HCT116 (cell line): Measurements from ENCODE around the gene S100A3. TPM values are rescaled to one million over a fixed set of nuclear protein-coding genes. Genes with fewer than 3 reads are reported as not detected.

Experiments used
- ATAC-seq: fragments of 200-7000 bp; cut with Tn5 transposase; 2 replicates; pipeline ENCODE4 v1.9.1; 2020; ENCODE audit warnings: mild to moderate bottlenecking, moderate library complexity
- BruUV-seq: library from RNA; stranded (reverse); fragments of 400-500 nt; replicated peaks from 2 replicates; lab custom pipeline; 2021; lab: Mats Ljungman, UMichigan
- CTCF ChIA-PET: fragments of 300-600 bp; sonication (Branson Sonifier 250); formaldehyde crosslinking; loops from one replicate; lab custom pipeline; 2021; ENCODE audit warnings: antibody characterized with exemption; lab: Charles Lee
- POLR2A ChIA-PET: fragments of 300-600, 350-600 bp; sonication (Branson Sonifier 250); formaldehyde crosslinking; loops from one replicate; lab custom pipeline; 2021; ENCODE audit warnings: antibody characterized with exemption; lab: Charles Lee
- RAD21 ChIA-PET, 2 experiments: fragments of 300-600 bp; sonication (Branson Sonifier 250); formaldehyde crosslinking; loops; one replicate each; lab custom pipeline; 2023; ENCODE audit warnings: low total read pairs in 2 of 2; ENCODE audit not compliant: uncharacterized antibody in 2 of 2, unreplicated experiment in 2 of 2, low non-redundant PET in 1 of 2; lab: Charles Lee
- DNase-seq: peaks from one replicate; pipeline ENCODE4 v3.0.0-alpha.2; 2010; ENCODE audit warnings: low read depth, low spot score
- H2AFZ ChIP-seq: fragments of 200-600 bp; shearing (Covaris generic), sonication (generic); 2 replicates; pipeline ENCODE4 v1.6.1; 2017; ENCODE audit warnings: low read depth, mixed run types, mixed read lengths, antibody characterized with exemption, low read length; ENCODE audit not compliant: poor library complexity, severe bottlenecking
- H3K27ac ChIP-seq: 2 replicates; pipeline ENCODE4 v1.5.1; 2012; ENCODE audit warnings: low read depth, low read length
- H3K27me3 ChIP-seq: fragments of 200-600 bp; sonication (generic); 2 replicates; pipeline ENCODE4 v1.6.1; 2016; ENCODE audit warnings: mixed run types, low read length, mixed read lengths; ENCODE audit not compliant: insufficient read depth
- H3K36me3 ChIP-seq, 2 experiments: fragments of 200-500 bp in 1 of 2; fragments of 200-600 bp in 1 of 2; sonication (Bioruptor generic) in 1 of 2; sonication (generic) in 1 of 2; 2 replicates each; pipeline versions ENCODE4 v1.5.1 to v1.6.1; 2014 to 2016; ENCODE audit warnings: low read length in 2 of 2, inconsistent platforms in 1 of 2, mixed read lengths in 1 of 2, mixed run types in 1 of 2; ENCODE audit not compliant: insufficient read depth in 2 of 2, control insufficient read depth in 1 of 2
- H3K4me1 ChIP-seq, 2 experiments: fragments of 200-600 bp in 1 of 2; sonication (generic) in 1 of 2; 2 replicates each; pipeline versions ENCODE4 v1.5.1 to v1.6.1; 2012 to 2017; ENCODE audit warnings: low read length in 2 of 2, inconsistent platforms in 1 of 2, mild to moderate bottlenecking in 1 of 2, mixed read lengths in 1 of 2, mixed run types in 1 of 2, moderate library complexity in 1 of 2; ENCODE audit not compliant: insufficient read depth in 2 of 2, control insufficient read depth in 1 of 2
- H3K4me2 ChIP-seq: fragments of 200-600 bp; sonication (generic); 2 replicates; pipeline ENCODE4 v1.6.1; 2017; ENCODE audit warnings: mixed run types, low read length, mixed read lengths
- H3K4me3 ChIP-seq, 2 experiments: fragments of 200-600 bp in 1 of 2; sonication (generic) in 1 of 2; replicated peaks in 1 of 2; 2 replicates each; pipeline ENCODE4 v1.5.1; 2011 to 2016; ENCODE audit warnings: low read length in 2 of 2, control low read depth in 1 of 2, low read depth in 1 of 2, mild to moderate bottlenecking in 1 of 2, mixed read lengths in 1 of 2, mixed run types in 1 of 2
- H3K79me2 ChIP-seq: fragments of 200-600 bp; sonication (generic); 2 replicates; pipeline ENCODE4 v1.6.1; 2017; ENCODE audit warnings: mild to moderate bottlenecking, mixed run types, low read length, moderate library complexity, mixed read lengths; ENCODE audit not compliant: insufficient read depth
- H3K9ac ChIP-seq: fragments of 200-600 bp; sonication (generic); 2 replicates; pipeline ENCODE4 v1.6.1; 2016; ENCODE audit warnings: low read length, mixed read lengths
- H3K9me2 ChIP-seq: fragments of 200-600 bp; sonication (generic), shearing (Covaris generic); 2 replicates; pipeline ENCODE4 v1.6.1; 2017; ENCODE audit warnings: mixed run types, mild to moderate bottlenecking, moderate library complexity; ENCODE audit not compliant: insufficient read depth
- H3K9me3 ChIP-seq, 2 experiments: fragments of 200-500 bp in 1 of 2; fragments of 200-600 bp in 1 of 2; sonication (Bioruptor generic) in 1 of 2; sonication (generic) in 1 of 2; 2 replicates each; pipeline ENCODE4 v1.6.1; 2014 to 2017; ENCODE audit warnings: low read length in 2 of 2, mixed read lengths in 2 of 2, inconsistent platforms in 1 of 2, low read depth in 1 of 2, mild to moderate bottlenecking in 1 of 2, mixed run types in 1 of 2, moderate library complexity in 1 of 2; ENCODE audit not compliant: control insufficient read depth in 1 of 2, insufficient read depth in 1 of 2
- H4K20me1 ChIP-seq: fragments of 200-600 bp; sonication (generic), shearing (Covaris generic); 2 replicates; pipeline ENCODE4 v1.6.1; 2017; ENCODE audit warnings: mixed run types, mild to moderate bottlenecking, moderate library complexity; ENCODE audit not compliant: insufficient read depth
- ATF3 ChIP-seq: IDR thresholded peaks from 2 replicates; pipeline ENCODE4 v1.6.1; 2012
- CBX3 ChIP-seq: IDR thresholded peaks from 2 replicates; pipeline ENCODE4 v1.6.1; 2012; ENCODE audit warnings: low read depth
- CEBPB ChIP-seq: IDR thresholded peaks from 2 replicates; pipeline ENCODE4 v1.6.1; 2012; ENCODE audit warnings: low read depth
- ELF1 ChIP-seq: IDR thresholded peaks from 2 replicates; pipeline ENCODE4 v1.6.1; 2012; ENCODE audit warnings: low read depth, borderline replicate concordance
- FOSL1 ChIP-seq: IDR thresholded peaks from 2 replicates; pipeline ENCODE4 v1.6.1; 2012; ENCODE audit warnings: low read depth
- POLR2A ChIP-seq: IDR thresholded peaks from 2 replicates; pipeline ENCODE4 v1.7.0; 2011; ENCODE audit warnings: borderline replicate concordance; ENCODE audit not compliant: insufficient read depth, insufficient read length; ENCODE audit errors: extremely low read depth
- RAD21 ChIP-seq: IDR thresholded peaks from 2 replicates; pipeline ENCODE4 v1.6.1; 2012; ENCODE audit warnings: low read depth, mild to moderate bottlenecking
- SIN3A ChIP-seq: IDR thresholded peaks from 2 replicates; pipeline ENCODE4 v1.6.1; 2012; ENCODE audit warnings: low read depth
- TCF7L2 ChIP-seq: IDR thresholded peaks from 2 replicates; pipeline ENCODE4 v1.7.0; 2011; ENCODE audit warnings: borderline replicate concordance, inconsistent platforms; ENCODE audit not compliant: insufficient read depth, insufficient read length; ENCODE audit errors: extremely low read depth
- ZNF274 ChIP-seq: fragments of 200-500 bp; sonication (Bioruptor generic); IDR thresholded peaks from 2 replicates; pipeline ENCODE4 v1.6.1; 2014; ENCODE audit warnings: mild to moderate bottlenecking, low read depth, low read length, inconsistent platforms
- intact Hi-C: fragments of 100-400 bp; cut with micrococcal nuclease; formaldehyde crosslinking; loops from 2 replicates; pipeline ENCODE4 v1.10.0; 2022
- total RNA-seq: library from RNA; stranded (reverse); gene quantifications from one replicate; pipeline ENCODE4 v1.2.1, GENCODE V29; 2021; ENCODE audit not compliant: unreplicated experiment
- TF ChIP-seq, protein P1 (sequence below), 3 experiments: fragments of 200-600 bp in 1 of 3; sonication (generic) in 1 of 3; IDR thresholded peaks in 2 of 3; conservative IDR thresholded peaks in 1 of 3; 2 replicates each; pipeline ENCODE4 v1.5.1; 2012 to 2017; ENCODE audit warnings: low read depth in 2 of 3, low read length in 2 of 3, antibody characterized with exemption in 1 of 3, borderline replicate concordance in 1 of 3, control low read depth in 1 of 3, mild to moderate bottlenecking in 1 of 3, mixed read lengths in 1 of 3, mixed run types in 1 of 3, moderate library complexity in 1 of 3; ENCODE audit not compliant: insufficient read depth in 1 of 3

S100A3 gene
- total RNA-seq, 1 experiment from 2014 or later: 4.2 TPM

DNA sequence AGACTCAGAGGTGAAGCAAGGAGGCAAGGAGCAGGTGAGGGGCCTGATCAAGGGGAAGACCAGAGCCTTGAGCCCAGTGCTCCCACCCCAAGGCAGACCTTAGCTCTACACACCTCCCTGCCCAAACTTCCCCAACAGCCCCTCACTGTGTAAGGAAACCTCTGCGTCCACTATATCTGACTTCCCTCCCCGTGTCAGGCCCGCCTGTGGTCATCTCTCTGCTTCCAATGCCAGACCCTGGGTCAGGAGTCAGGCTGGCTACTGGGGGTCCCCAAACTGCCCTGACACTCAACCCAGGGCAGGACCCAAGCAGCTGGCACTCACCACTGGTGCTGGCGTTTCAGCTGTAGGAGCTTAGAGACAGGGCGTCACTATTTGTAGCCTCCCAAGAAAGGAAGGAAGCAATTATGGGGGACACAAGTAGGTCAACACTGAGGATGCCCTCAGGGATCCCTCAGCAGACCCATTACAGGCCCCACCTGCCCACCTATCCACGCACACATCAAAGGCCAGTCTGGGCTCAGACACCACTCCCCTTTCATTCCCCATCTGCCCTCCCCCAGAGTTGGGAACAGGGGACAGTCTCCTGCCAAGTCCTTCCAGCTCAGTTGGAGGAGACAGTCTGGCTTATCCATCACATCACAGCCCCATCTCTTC is 811 bp upstream of the S100A3 start:
- Histone ChIP-seq H4K20me1 (no peaks in the 10 kb centered on the region), H3K4me3 (peak overlapping the region in 1 of 2 experiments; percentile 3; a peak in 1 of 4 replicates), H3K4me1 (peaks cover 68 to 95% of the 10 kb centered on the region in 2 experiments), H2AFZ (no peak overlapping the region), H3K27ac (peak overlapping the region; percentile 97), H3K36me3 (no peaks in the 10 kb centered on the region), H3K9me2 (no peaks in the 10 kb centered on the region), H3K9ac (peak overlapping the region; percentile 81), H3K27me3 (no peaks in the 10 kb centered on the region), H3K4me2 (peak overlapping the region; percentile 77), H3K79me2 (peaks cover 7% of the 10 kb centered on the region; the same call in 1 of the 2 replicates), H3K9me3 (no peaks in the 10 kb centered on the region)
- intact Hi-C loops: loop anchor here (1.0 kb wide), 1 partner anchor 16 kb away; no protein-coding TSS in a partner anchor
- ATAC-seq: no peak
- DNase-seq: no peak
- ChIA-PET RAD21 (no interaction called here), CTCF (no interaction called here), POLR2A (interaction anchor here (1.1 to 8.1 kb wide), 2 partner anchors 14 to 16 kb away, joined by 3 to 78 read pairs; partner anchors contain the start of gene S100A6)
- no peak for TF ChIP-seq FOSL1
- no peak for TF ChIP-seq ELF1
- no peak for TF ChIP-seq SIN3A
- TF ChIP-seq, protein P1, sequence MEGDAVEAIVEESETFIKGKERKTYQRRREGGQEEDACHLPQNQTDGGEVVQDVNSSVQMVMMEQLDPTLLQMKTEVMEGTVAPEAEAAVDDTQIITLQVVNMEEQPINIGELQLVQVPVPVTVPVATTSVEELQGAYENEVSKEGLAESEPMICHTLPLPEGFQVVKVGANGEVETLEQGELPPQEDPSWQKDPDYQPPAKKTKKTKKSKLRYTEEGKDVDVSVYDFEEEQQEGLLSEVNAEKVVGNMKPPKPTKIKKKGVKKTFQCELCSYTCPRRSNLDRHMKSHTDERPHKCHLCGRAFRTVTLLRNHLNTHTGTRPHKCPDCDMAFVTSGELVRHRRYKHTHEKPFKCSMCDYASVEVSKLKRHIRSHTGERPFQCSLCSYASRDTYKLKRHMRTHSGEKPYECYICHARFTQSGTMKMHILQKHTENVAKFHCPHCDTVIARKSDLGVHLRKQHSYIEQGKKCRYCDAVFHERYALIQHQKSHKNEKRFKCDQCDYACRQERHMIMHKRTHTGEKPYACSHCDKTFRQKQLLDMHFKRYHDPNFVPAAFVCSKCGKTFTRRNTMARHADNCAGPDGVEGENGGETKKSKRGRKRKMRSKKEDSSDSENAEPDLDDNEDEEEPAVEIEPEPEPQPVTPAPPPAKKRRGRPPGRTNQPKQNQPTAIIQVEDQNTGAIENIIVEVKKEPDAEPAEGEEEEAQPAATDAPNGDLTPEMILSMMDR (IDR thresholded peaks at IDR 0.05 in 2 of 3, conservative IDR thresholded peaks at IDR 0.05 in 1 of 3; ENCODE audit: borderline replicate concordance in 1 of 3, insufficient read depth in 1 of 3, low read depth in 2 of 3, low read length in 2 of 3): no peak
- TF ChIP-seq CEBPB: no peak
- TF ChIP-seq RAD21: no peak
- TF ChIP-seq POLR2A: no peak
- TF ChIP-seq ATF3: no peak
- TF ChIP-seq TCF7L2: no peak
- no peak for TF ChIP-seq ZNF274
- TF ChIP-seq CBX3: no peak
- BruUV-seq: no TSS peak
